ENCODE data around the gene MAP3K14. TPM values are rescaled to one million over a fixed set of nuclear protein-coding genes. Genes with fewer than 3 reads are reported as not detected.

MAP3K14 gene
- total RNA-seq, 1 experiment from 2014 or later: 16.4 TPM

GRCh38 chr17:45332505-45332904 lies 15.7 kb upstream of the MAP3K14 start:
- CTCF ChIA-PET: no interaction called here
- H3K9me2 ChIP-seq (ENCODE audit: insufficient read depth): no peaks in the 10 kb centered on the region
- H3K36me3 ChIP-seq (ENCODE audit: control insufficient read depth in 1 of 2, insufficient read depth in 2 of 2, low read length in 2 of 2): no peaks in the 10 kb centered on the region
- DNase-seq (ENCODE audit: low read depth, low spot score) (no peak), ATAC-seq (no peak)
- BruUV-seq (replicated peaks): no TSS peak
- H3K27me3 ChIP-seq (ENCODE audit: insufficient read depth, low read length): no peaks in the 10 kb centered on the region
- POLR2A ChIA-PET: interaction anchor here (1.0 kb wide), 1 partner anchor 9 kb away, joined by 4 read pairs; no protein-coding TSS in a partner anchor
- intact Hi-C loops (cut with micrococcal nuclease): no loop called here
- no peaks in the 10 kb centered on the region for H3K79me2 ChIP-seq (ENCODE audit: insufficient read depth, low read length)
- no peak overlapping the region for H3K4me3 ChIP-seq (replicated peaks in 1 of 2; ENCODE audit: low read depth in 1 of 2, low read length in 2 of 2)
- no peak overlapping the region for H2AFZ ChIP-seq (ENCODE audit: low read depth, low read length, poor library complexity, severe bottlenecking)
- no peaks in the 10 kb centered on the region for H4K20me1 ChIP-seq (ENCODE audit: insufficient read depth)
- no peak overlapping the region for H3K4me2 ChIP-seq (ENCODE audit: low read length)
- no peaks in the 10 kb centered on the region for H3K4me1 ChIP-seq (ENCODE audit: control insufficient read depth in 1 of 2, insufficient read depth in 2 of 2, low read length in 2 of 2)
- no peak overlapping the region for H3K27ac ChIP-seq (ENCODE audit: low read depth, low read length)
- RAD21 ChIA-PET (ENCODE audit: low non-redundant PET in 1 of 2, low total read pairs in 2 of 2, uncharacterized antibody in 2 of 2, unreplicated experiment in 2 of 2): interaction anchor here in 1 of 2 experiments (0.6 kb wide), 1 partner anchor 41 kb away, joined by 4 read pairs; no protein-coding TSS in a partner anchor
- H3K9ac ChIP-seq (ENCODE audit: low read length): no peak overlapping the region
- TF ChIP-seq POLR2AphosphoS5 (IDR thresholded peaks at IDR 0.05; ENCODE audit: low read depth, low read length) (no peak), YY1 (IDR thresholded peaks at IDR 0.05; ENCODE audit: extremely low read depth, insufficient replicate concordance, low read depth, low read length) (no peak)
- TF ChIP-seq, protein P1, sequence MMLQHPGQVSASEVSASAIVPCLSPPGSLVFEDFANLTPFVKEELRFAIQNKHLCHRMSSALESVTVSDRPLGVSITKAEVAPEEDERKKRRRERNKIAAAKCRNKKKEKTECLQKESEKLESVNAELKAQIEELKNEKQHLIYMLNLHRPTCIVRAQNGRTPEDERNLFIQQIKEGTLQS (IDR thresholded peaks at IDR 0.05): no peak
- H3K9me3 ChIP-seq (ENCODE audit: control insufficient read depth in 1 of 2, insufficient read depth in 1 of 2, low read depth in 1 of 2, low read length in 2 of 2): no peaks in the 10 kb centered on the region

- RAD21 ChIA-PET (ENCODE audit: low non-redundant PET in 1 of 2, low total read pairs in 2 of 2, uncharacterized antibody in 2 of 2, unreplicated experiment in 2 of 2): no interaction called here
- Histone ChIP-seq H4K20me1 (ENCODE audit: insufficient read depth) (no peaks in the 10 kb centered on the region), H3K36me3 (ENCODE audit: control insufficient read depth in 1 of 2, insufficient read depth in 2 of 2, low read length in 2 of 2) (no peaks in the 10 kb centered on the region), H3K4me1 (ENCODE audit: control insufficient read depth in 1 of 2, insufficient read depth in 2 of 2, low read length in 2 of 2) (peaks cover 13 to 17% of the 10 kb centered on the region in 2 experiments), H3K4me3 (replicated peaks in 1 of 2; ENCODE audit: low read depth in 1 of 2, low read length in 2 of 2) (no peak overlapping the region), H3K27me3 (ENCODE audit: insufficient read depth, low read length) (no peaks in the 10 kb centered on the region), H3K4me2 (ENCODE audit: low read length) (no peak overlapping the region), H3K9me3 (ENCODE audit: control insufficient read depth in 1 of 2, insufficient read depth in 1 of 2, low read depth in 1 of 2, low read length in 2 of 2) (no peaks in the 10 kb centered on the region), H3K27ac (ENCODE audit: low read depth, low read length) (no peak overlapping the region), H2AFZ (ENCODE audit: low read depth, low read length, poor library complexity, severe bottlenecking) (no peak overlapping the region), H3K9ac (ENCODE audit: low read length) (no peak overlapping the region), H3K9me2 (ENCODE audit: insufficient read depth) (no peaks in the 10 kb centered on the region), H3K79me2 (ENCODE audit: insufficient read depth, low read length) (no peaks in the 10 kb centered on the region)
- DNase-seq (ENCODE audit: low read depth, low spot score) (no peak), ATAC-seq (no peak)
- no peak for TF ChIP-seq ZNF274 (IDR thresholded peaks at IDR 0.05; ENCODE audit: low read depth, low read length)
- no peak for TF ChIP-seq CBX3 (IDR thresholded peaks at IDR 0.05; ENCODE audit: low read depth)
- no peak for TF ChIP-seq SIN3A (IDR thresholded peaks at IDR 0.05; ENCODE audit: low read depth)
- TF ChIP-seq FOSL1 (IDR thresholded peaks at IDR 0.05; ENCODE audit: low read depth): no peak
- TF ChIP-seq, protein P2, sequence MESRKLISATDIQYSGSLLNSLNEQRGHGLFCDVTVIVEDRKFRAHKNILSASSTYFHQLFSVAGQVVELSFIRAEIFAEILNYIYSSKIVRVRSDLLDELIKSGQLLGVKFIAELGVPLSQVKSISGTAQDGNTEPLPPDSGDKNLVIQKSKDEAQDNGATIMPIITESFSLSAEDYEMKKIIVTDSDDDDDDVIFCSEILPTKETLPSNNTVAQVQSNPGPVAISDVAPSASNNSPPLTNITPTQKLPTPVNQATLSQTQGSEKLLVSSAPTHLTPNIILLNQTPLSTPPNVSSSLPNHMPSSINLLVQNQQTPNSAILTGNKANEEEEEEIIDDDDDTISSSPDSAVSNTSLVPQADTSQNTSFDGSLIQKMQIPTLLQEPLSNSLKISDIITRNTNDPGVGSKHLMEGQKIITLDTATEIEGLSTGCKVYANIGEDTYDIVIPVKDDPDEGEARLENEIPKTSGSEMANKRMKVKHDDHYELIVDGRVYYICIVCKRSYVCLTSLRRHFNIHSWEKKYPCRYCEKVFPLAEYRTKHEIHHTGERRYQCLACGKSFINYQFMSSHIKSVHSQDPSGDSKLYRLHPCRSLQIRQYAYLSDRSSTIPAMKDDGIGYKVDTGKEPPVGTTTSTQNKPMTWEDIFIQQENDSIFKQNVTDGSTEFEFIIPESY (IDR thresholded peaks at IDR 0.05; ENCODE audit: extremely low read depth, insufficient replicate concordance, low read length): no peak
- no peak for TF ChIP-seq SRF (IDR thresholded peaks at IDR 0.05; ENCODE audit: low read depth)
- no peak for TF ChIP-seq EGR1 (IDR thresholded peaks at IDR 0.05; ENCODE audit: low read depth)
- POLR2A ChIA-PET: interaction anchor here (0.7 to 1.9 kb wide), 3 partner anchors 9 to 44 kb away, joined by 3 to 7 read pairs (median 3); partner anchors contain the start of gene MAP3K14
- intact Hi-C loops (cut with micrococcal nuclease): no loop called here
- CTCF ChIA-PET: interaction anchor here (1.2 kb wide), 1 partner anchor 191 kb away, joined by 3 read pairs; the partner anchor contains the start of gene ACBD4
- BruUV-seq (replicated peaks): no TSS peak
These were observed 9.8 kb upstream of the MAP3K14 start for GRCh38 chr17:45326626-45327025.

All from HCT116 (cell line).